Measurements from ENCODE around the gene ZBTB9. TPM values are rescaled to one million over a fixed set of nuclear protein-coding genes. Genes with fewer than 3 reads are reported as not detected.

ZBTB9 gene
- polyA plus RNA-seq, 1 of the 3 experiments (the other 2 are of a cell fraction): 5.7 TPM

- ChIA-PET CTCF (interaction anchor here (1.5 to 2.3 kb wide), 3 partner anchors 11 to 36 kb away, joined by 3 to 12 read pairs (median 8); partner anchors contain the start of genes CUTA, SYNGAP1 and ZBTB9), POLR2A (no interaction called here)
These were observed 24.7 kb upstream of the ZBTB9 start for GRCh38 chr6:33429750-33430052.

More at GRCh38 chr6:33429750-33430052, 24.7 kb upstream of the ZBTB9 start:
- Histone ChIP-seq H3K9me3 (no peaks in the 10 kb centered on the region), H4K20me1 (ENCODE audit: insufficient read depth) (no peaks in the 10 kb centered on the region; the same call in 1 of the 2 replicates), H3K9ac (no peak overlapping the region), H3K36me3 (replicated peaks in 1 of 2; ENCODE audit: control insufficient read depth in 1 of 2, insufficient read depth in 2 of 2, low read length in 1 of 2) (no peaks in the 10 kb centered on the region), H3K9me2 (no peaks in the 10 kb centered on the region), H3K4me3 (ENCODE audit: low read depth in 2 of 2, low read length in 1 of 2) (no peak overlapping the region), H3F3A (replicated peaks; ENCODE audit: insufficient read depth) (peaks cover 21% of the 10 kb centered on the region), H3K79me2 (ENCODE audit: insufficient read depth) (peaks cover 33% of the 10 kb centered on the region), H3K4me2 (0 out of 2 replicates have a peak overlapping the region, but pooled peaks have one; percentile 84), H3K27me3 (ENCODE audit: insufficient read depth) (no peaks in the 10 kb centered on the region), H2AFZ (ENCODE audit: low read depth) (no peak overlapping the region), H3K4me1 (ENCODE audit: control insufficient read depth in 1 of 2, insufficient read depth in 2 of 2, low read depth in 1 of 2, low read length in 1 of 2) (peaks cover 19 to 50% of the 10 kb centered on the region in 2 experiments), H3K27ac (ENCODE audit: low read depth in 2 of 2, low read length in 1 of 2) (no peak overlapping the region)
- no peak for DNase-seq
- TF ChIP-seq IRF3 (IDR thresholded peaks at IDR 0.05; ENCODE audit: low read depth, low read length): no peak
- no peak for TF ChIP-seq ZBTB33 (IDR thresholded peaks at IDR 0.05; ENCODE audit: borderline replicate concordance, low read depth)
- TF ChIP-seq FOXM1 (IDR thresholded peaks at IDR 0.05; ENCODE audit: low read depth): no peak
- TF ChIP-seq, protein P1, sequence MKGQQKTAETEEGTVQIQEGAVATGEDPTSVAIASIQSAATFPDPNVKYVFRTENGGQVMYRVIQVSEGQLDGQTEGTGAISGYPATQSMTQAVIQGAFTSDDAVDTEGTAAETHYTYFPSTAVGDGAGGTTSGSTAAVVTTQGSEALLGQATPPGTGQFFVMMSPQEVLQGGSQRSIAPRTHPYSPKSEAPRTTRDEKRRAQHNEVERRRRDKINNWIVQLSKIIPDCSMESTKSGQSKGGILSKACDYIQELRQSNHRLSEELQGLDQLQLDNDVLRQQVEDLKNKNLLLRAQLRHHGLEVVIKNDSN (IDR thresholded peaks at IDR 0.05; ENCODE audit: borderline replicate concordance, low read depth): no peak
- no peak for TF ChIP-seq NFIC (IDR thresholded peaks at IDR 0.05; ENCODE audit: borderline replicate concordance)
- TF ChIP-seq MAX (IDR thresholded peaks at IDR 0.05; ENCODE audit: low read depth): no peak
- TF ChIP-seq CHD2 (IDR thresholded peaks at IDR 0.05; ENCODE audit: low read length, partially characterized antibody): no peak
- no peak for TF ChIP-seq TAF1 (IDR thresholded peaks at IDR 0.05; ENCODE audit: borderline replicate concordance, low read depth, low read length)
- TF ChIP-seq, protein P2, sequence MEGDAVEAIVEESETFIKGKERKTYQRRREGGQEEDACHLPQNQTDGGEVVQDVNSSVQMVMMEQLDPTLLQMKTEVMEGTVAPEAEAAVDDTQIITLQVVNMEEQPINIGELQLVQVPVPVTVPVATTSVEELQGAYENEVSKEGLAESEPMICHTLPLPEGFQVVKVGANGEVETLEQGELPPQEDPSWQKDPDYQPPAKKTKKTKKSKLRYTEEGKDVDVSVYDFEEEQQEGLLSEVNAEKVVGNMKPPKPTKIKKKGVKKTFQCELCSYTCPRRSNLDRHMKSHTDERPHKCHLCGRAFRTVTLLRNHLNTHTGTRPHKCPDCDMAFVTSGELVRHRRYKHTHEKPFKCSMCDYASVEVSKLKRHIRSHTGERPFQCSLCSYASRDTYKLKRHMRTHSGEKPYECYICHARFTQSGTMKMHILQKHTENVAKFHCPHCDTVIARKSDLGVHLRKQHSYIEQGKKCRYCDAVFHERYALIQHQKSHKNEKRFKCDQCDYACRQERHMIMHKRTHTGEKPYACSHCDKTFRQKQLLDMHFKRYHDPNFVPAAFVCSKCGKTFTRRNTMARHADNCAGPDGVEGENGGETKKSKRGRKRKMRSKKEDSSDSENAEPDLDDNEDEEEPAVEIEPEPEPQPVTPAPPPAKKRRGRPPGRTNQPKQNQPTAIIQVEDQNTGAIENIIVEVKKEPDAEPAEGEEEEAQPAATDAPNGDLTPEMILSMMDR (IDR thresholded peaks at IDR 0.05): no peak
- TF ChIP-seq RAD21 (IDR thresholded peaks at IDR 0.05; ENCODE audit: low read length): no peak
- TF ChIP-seq FOSL2 (IDR thresholded peaks at IDR 0.05; ENCODE audit: borderline replicate concordance, low read depth): no peak
- no peak for TF ChIP-seq SMC3 (IDR thresholded peaks at IDR 0.05; ENCODE audit: low read depth, low read length)
- no peak for TF ChIP-seq YY1 (IDR thresholded peaks at IDR 0.05; ENCODE audit: low read depth)
- TF ChIP-seq JUND (IDR thresholded peaks at IDR 0.05): no peak
- no peak for TF ChIP-seq POLR2AphosphoS5 (IDR thresholded peaks at IDR 0.05; ENCODE audit: low read depth, low read length)
- TF ChIP-seq USF2 (IDR thresholded peaks at IDR 0.05; ENCODE audit: borderline replicate concordance, low read depth, low read length): no peak
- no peak for TF ChIP-seq EZH2phosphoT487 (IDR thresholded peaks at IDR 0.05; ENCODE audit: borderline replicate concordance, low read depth)
- TF ChIP-seq EP300 (IDR thresholded peaks at IDR 0.05; ENCODE audit: borderline replicate concordance in 1 of 2, low read depth in 1 of 2, low read length in 1 of 2): no peak
- no peak for TF ChIP-seq RCOR1 (IDR thresholded peaks at IDR 0.05; ENCODE audit: low read length)
- no peak for TF ChIP-seq TCF12 (IDR thresholded peaks at IDR 0.05)
- 92% methylated on average over 2 of the region's 2 CpGs for WGBS (ENCODE audit: low lambda C conversion rate)
